GM23248 (cell line): ENCODE results near the gene FHOD1. TPM values are rescaled to one million over a fixed set of nuclear protein-coding genes. Genes with fewer than 3 reads are reported as not detected.
A peak's percentile ranks its signal among the peaks of the same experiment; 100 is the strongest.

Source experiments
- DNase-seq: peaks from one replicate; pipeline ENCODE4 v3.0.0-alpha.2; 2015
- H2AFZ ChIP-seq: fragments of 200-600 bp; sonication (generic); 2 replicates; pipeline ENCODE4 v1.6.1; 2016; ENCODE audit warnings: antibody characterized with exemption
- H3F3A ChIP-seq: fragments of 200-600 bp; sonication (generic); 2 replicates; pipeline ENCODE4 v1.6.1; 2016; ENCODE audit warnings: mild to moderate bottlenecking, antibody characterized with exemption, mixed run types; ENCODE audit not compliant: insufficient read depth
- H3K27ac ChIP-seq: fragments of 200-600 bp; sonication (generic); 2 replicates; pipeline ENCODE4 v1.5.1; 2016; ENCODE audit warnings: mild to moderate bottlenecking
- H3K27me3 ChIP-seq: fragments of 200-600 bp; sonication (generic); replicated peaks from 2 replicates; pipeline ENCODE4 v1.6.1; 2016; ENCODE audit warnings: mild to moderate bottlenecking; ENCODE audit not compliant: insufficient read depth
- H3K36me3 ChIP-seq: fragments of 200-600 bp; sonication (generic); 2 replicates; pipeline ENCODE4 v1.6.1; 2016; ENCODE audit warnings: low read depth, mild to moderate bottlenecking
- H3K4me1 ChIP-seq: fragments of 200-600 bp; sonication (generic); 2 replicates; pipeline ENCODE4 v1.6.1; 2016; ENCODE audit warnings: mild to moderate bottlenecking; ENCODE audit not compliant: insufficient read depth
- H3K4me2 ChIP-seq: fragments of 200-600 bp; sonication (generic); one replicate; pipeline ENCODE4 v1.6.1; 2016; ENCODE audit warnings: mild to moderate bottlenecking; ENCODE audit not compliant: unreplicated experiment
- H3K4me3 ChIP-seq: fragments of 200-600 bp; sonication (generic); 2 replicates; pipeline ENCODE4 v1.5.1; 2016; ENCODE audit warnings: mild to moderate bottlenecking
- H3K79me2 ChIP-seq: fragments of 200-600 bp; sonication (generic); 2 replicates; pipeline ENCODE4 v1.6.1; 2016; ENCODE audit warnings: mild to moderate bottlenecking; ENCODE audit not compliant: insufficient read depth
- H3K9ac ChIP-seq: fragments of 200-600 bp; sonication (generic); 2 replicates; pipeline ENCODE4 v1.6.1; 2016; ENCODE audit warnings: mild to moderate bottlenecking
- H3K9me2 ChIP-seq: fragments of 200-600 bp; sonication (generic); 2 replicates; pipeline ENCODE4 v1.6.1; 2016; ENCODE audit warnings: mixed run types, mild to moderate bottlenecking, moderate library complexity; ENCODE audit not compliant: insufficient read depth
- H3K9me3 ChIP-seq: fragments of 200-600 bp; sonication (generic); one replicate; pipeline ENCODE4 v1.6.1; 2017; ENCODE audit warnings: low read depth
- H4K20me1 ChIP-seq: fragments of 200-600 bp; sonication (generic); 2 replicates; pipeline ENCODE4 v1.6.0; 2016; ENCODE audit not compliant: insufficient read depth
- EZH2 ChIP-seq: fragments of 200-600 bp; sonication (generic); IDR thresholded peaks from 2 replicates; pipeline ENCODE4 v1.6.1; 2018; ENCODE audit warnings: antibody characterized with exemption, mild to moderate bottlenecking; ENCODE audit not compliant: insufficient read depth, poor library complexity, severe bottlenecking
- EZH2phosphoT487 ChIP-seq: fragments of 200-600 bp; sonication (generic); IDR thresholded peaks from 2 replicates; pipeline ENCODE4 v1.6.1; 2018; ENCODE audit warnings: antibody characterized with exemption, moderate library complexity, mild to moderate bottlenecking, low read depth; ENCODE audit not compliant: insufficient read depth
- WGBS, 2 experiments: methylation state at CpG; one replicate each; pipeline ENCODE4 v1.1.6; 2015 to 2017; ENCODE audit warnings: low lambda C conversion rate in 2 of 2, low coverage in 1 of 2; ENCODE audit errors: missing lambda C conversion rate in 2 of 2; 5-methylcytosine and 5-hydroxymethylcytosine counted together
- in situ Hi-C: fragments of 300-500 bp; cut with MboI; formaldehyde crosslinking; loops from 2 replicates; pipeline ENCODE4 v1.15.0; 2020
- polyA plus RNA-seq: library from polyadenylated mRNA; unstranded; fragments of >200 nt; fragmentation: Nextera tagmentation; extraction: Ambion mirVana; gene quantifications from 2 replicates; pipeline ENCODE4 v1.2.1, GENCODE V29; 2016
- total RNA-seq: library from RNA; depleted of rRNA; stranded (reverse); fragments of >200 nt; shearing (Covaris generic); gene quantifications from 2 replicates; pipeline ENCODE4 v1.2.3, GENCODE V29; 2014

The FHOD1 gene
- total and polyA plus RNA-seq, 2 experiments from 2014 or later: 9.3 to 14.9 TPM

- Histone ChIP-seq H3K4me3 (no peak overlapping the region), H3K9me3 (no peaks in the 10 kb centered on the region), H3K9me2 (no peaks in the 10 kb centered on the region), H4K20me1 (no peaks in the 10 kb centered on the region), H3K9ac (no peak overlapping the region), H3K79me2 (peaks cover 14% of the 10 kb centered on the region), H3K27ac (no peak overlapping the region), H3F3A (no peaks in the 10 kb centered on the region), H3K27me3 (no peaks in the 10 kb centered on the region), H3K4me1 (peaks cover 3% of the 10 kb centered on the region), H3K36me3 (no peaks in the 10 kb centered on the region; the same call in 1 of the 2 replicates), H3K4me2 (no peak overlapping the region), H2AFZ (no peak overlapping the region)
- no peak for DNase-seq
- 54 to 60% methylated on average over 4 of the region's 4 CpGs for WGBS, 2 experiments
- in situ Hi-C loops: no loop called here
- TF ChIP-seq EZH2 (no peak), EZH2phosphoT487 (no peak)
Measured at GRCh38 chr16:67188323-67188722, 59.0 kb downstream of the FHOD1 start.

- H3K4me3 ChIP-seq: no peak overlapping the region
- no peak overlapping the region for H2AFZ ChIP-seq
- H3K4me1 ChIP-seq: peaks cover 10% of the 10 kb centered on the region
- no peaks in the 10 kb centered on the region for H3K36me3 ChIP-seq
- H3K27ac ChIP-seq: no peak overlapping the region
- no peaks in the 10 kb centered on the region for H4K20me1 ChIP-seq
- H3K9me3 ChIP-seq: no peaks in the 10 kb centered on the region
- H3K9me2 ChIP-seq: no peaks in the 10 kb centered on the region
- 81 to 84% methylated on average over 26 of the region's 26 CpGs for WGBS, 2 experiments
- no peak overlapping the region for H3K9ac ChIP-seq
- in situ Hi-C loops: no loop called here
- H3K4me2 ChIP-seq: no peak overlapping the region
- no peaks in the 10 kb centered on the region for H3K27me3 ChIP-seq
- H3K79me2 ChIP-seq: peaks cover 14% of the 10 kb centered on the region
- DNase-seq: no peak
- no peak for TF ChIP-seq EZH2phosphoT487
- TF ChIP-seq EZH2: no peak
- H3F3A ChIP-seq: peaks cover 10% of the 10 kb centered on the region; the same call in 1 of the 2 replicates
Measured at GRCh38 chr16:67187175-67187890, 59.9 kb downstream of the FHOD1 start.

GRCh38 chr16:67186550-67186950, 60.7 kb downstream of the FHOD1 start:
- DNase-seq: peak; percentile 61
- H3K9me3 ChIP-seq: no peaks in the 10 kb centered on the region
- WGBS, 2 experiments: 39 to 44% methylated on average over 5 of the region's 5 CpGs
- in situ Hi-C loops: no loop called here
- no peaks in the 10 kb centered on the region for H4K20me1 ChIP-seq
- no peak overlapping the region for H2AFZ ChIP-seq
- H3K4me1 ChIP-seq: peaks cover 18% of the 10 kb centered on the region
- no peaks in the 10 kb centered on the region for H3K36me3 ChIP-seq
- H3K4me3 ChIP-seq: no peak overlapping the region
- H3K27ac ChIP-seq: no peak overlapping the region
- H3K4me2 ChIP-seq: no peak overlapping the region
- H3K9me2 ChIP-seq: no peaks in the 10 kb centered on the region
- H3K9ac ChIP-seq: no peak overlapping the region
- TF ChIP-seq EZH2 (no peak), EZH2phosphoT487 (no peak)
- peaks cover 12% of the 10 kb centered on the region for H3K79me2 ChIP-seq
- no peaks in the 10 kb centered on the region for H3K27me3 ChIP-seq
- H3F3A ChIP-seq: peaks cover 17% of the 10 kb centered on the region

GRCh38 chr16:67185651-67186134, 61.6 kb downstream of the FHOD1 start:
- peaks cover 12% of the 10 kb centered on the region for H3K79me2 ChIP-seq
- DNase-seq: no peak
- no peaks in the 10 kb centered on the region for H3K9me3 ChIP-seq
- TF ChIP-seq EZH2phosphoT487: no peak
- no peak for TF ChIP-seq EZH2
- H3K27ac ChIP-seq: no peak overlapping the region
- 0 out of 2 replicates have a peak overlapping the region, but pooled peaks have one; percentile 21 for H3K4me3 ChIP-seq
- peaks cover 18% of the 10 kb centered on the region for H3F3A ChIP-seq
- no peak overlapping the region for H3K9ac ChIP-seq
- no peaks in the 10 kb centered on the region for H4K20me1 ChIP-seq
- H3K9me2 ChIP-seq: no peaks in the 10 kb centered on the region
- no peak overlapping the region for H2AFZ ChIP-seq
- in situ Hi-C loops: no loop called here
- H3K27me3 ChIP-seq: no peaks in the 10 kb centered on the region
- no peaks in the 10 kb centered on the region for H3K36me3 ChIP-seq
- peaks cover 24% of the 10 kb centered on the region for H3K4me1 ChIP-seq
- 9% methylated on average over 12 of the region's 12 CpGs for WGBS, 2 experiments
- H3K4me2 ChIP-seq: no peak overlapping the region
